HepG2 (cell line): Measurements from ENCODE around the gene ZNF595. TPM values are rescaled to one million over a fixed set of nuclear protein-coding genes. Genes with fewer than 3 reads are reported as not detected.

Experiments
- ATAC-seq: fragments of 200-7000 bp; cut with Tn5 transposase; 3 replicates; pipeline ENCODE4 v1.9.1; 2020; ENCODE audit warnings: mild to moderate bottlenecking, moderate library complexity
- BruUV-seq: library from RNA; stranded (reverse); fragments of 400-500 nt; replicated peaks from 2 replicates; lab custom pipeline; 2021; lab: Mats Ljungman, UMichigan
- CTCF ChIA-PET: fragments of 300-600 bp; formaldehyde crosslinking; extraction: SDS; loops from one replicate; lab custom pipeline; 2021; ENCODE audit warnings: low total read pairs, inconsistent platforms, low intra/inter-chr PET ratio; lab: Yijun Ruan, JAX
- POLR2A ChIA-PET: fragments of 350-600 bp; sonication (Branson Sonifier 250); formaldehyde crosslinking; loops from one replicate; lab custom pipeline; 2020; ENCODE audit warnings: antibody characterized with exemption, inconsistent platforms; lab: Yijun Ruan, JAX
- DNase-seq: peaks from one replicate; pipeline ENCODE4 v3.0.0-alpha.2; 2015; ENCODE audit warnings: low spot score
- FAIRE-seq: peaks from 3 replicates; lab custom pipeline; 2011; peaks lifted over from hg19 to GRCh38; lab: Jason Lieb, UNC
- H2AFZ ChIP-seq: one replicate; pipeline ENCODE4 v1.6.1; 2011; ENCODE audit warnings: low read length, inconsistent platforms
- H3K27ac ChIP-seq: fragments of 300-600 bp; 3 replicates; pipeline ENCODE4 v1.8.0; 2011; ENCODE audit warnings: mixed run types, mild to moderate bottlenecking, mixed read lengths, low read length, inconsistent platforms; ENCODE audit not compliant: insufficient read depth; ENCODE audit errors: extremely low read length
- H3K27me3 ChIP-seq, 2 experiments: fragments of 200-600 bp in 1 of 2; 2 replicates in 1 of 2; 3 replicates in 1 of 2; pipeline versions ENCODE4 v1.6.0 to v1.8.0; 2011; ENCODE audit warnings: low read length in 2 of 2, mild to moderate bottlenecking in 2 of 2, moderate library complexity in 2 of 2, inconsistent platforms in 1 of 2; ENCODE audit not compliant: insufficient read depth in 2 of 2, control insufficient read depth in 1 of 2
- H3K36me3 ChIP-seq, 2 experiments: fragments of 200-600 bp in 1 of 2; replicated peaks in 1 of 2; 2 replicates in 1 of 2; 3 replicates in 1 of 2; pipeline versions ENCODE4 v1.5.1 to v1.8.0; 2011; ENCODE audit warnings: low read length in 2 of 2, inconsistent platforms in 1 of 2; ENCODE audit not compliant: insufficient read depth in 2 of 2, control insufficient read depth in 1 of 2
- H3K4me1 ChIP-seq: 2 replicates; pipeline ENCODE4 v1.5.1; 2012; ENCODE audit warnings: low read length, inconsistent platforms; ENCODE audit not compliant: insufficient read depth
- H3K4me2 ChIP-seq: 2 replicates; pipeline ENCODE4 v1.6.0; 2011; ENCODE audit warnings: low read depth, low read length, inconsistent platforms
- H3K4me3 ChIP-seq, 3 experiments: fragments of 200-600 bp in 1 of 3; sonication (generic), shearing (Covaris generic) in 1 of 3; replicated peaks in 1 of 3; 2 replicates each; pipeline ENCODE4 v1.5.1; 2011 to 2016; ENCODE audit warnings: low read length in 3 of 3, inconsistent platforms in 2 of 3, low read depth in 2 of 3, mild to moderate bottlenecking in 2 of 3, control low read depth in 1 of 3, mixed read lengths in 1 of 3; ENCODE audit not compliant: insufficient read depth in 1 of 3
- H3K79me2 ChIP-seq: one replicate; pipeline ENCODE4 v1.6.1; 2011; ENCODE audit warnings: low read length, inconsistent platforms; ENCODE audit not compliant: insufficient read depth
- H3K9ac ChIP-seq: 2 replicates; pipeline ENCODE4 v1.6.0; 2011; ENCODE audit warnings: mild to moderate bottlenecking, low read depth, low read length, inconsistent platforms; ENCODE audit not compliant: insufficient read depth
- H3K9me3 ChIP-seq: 2 replicates; pipeline ENCODE4 v1.5.1; 2012; ENCODE audit warnings: mild to moderate bottlenecking, low read length
- H4K20me1 ChIP-seq: 2 replicates; pipeline ENCODE4 v1.6.0; 2011; ENCODE audit warnings: inconsistent platforms, mild to moderate bottlenecking, low read length, moderate library complexity; ENCODE audit not compliant: insufficient read depth
- AHDC1 ChIP-seq: sonication (generic); formaldehyde crosslinking; IDR thresholded peaks from 2 replicates; pipeline ENCODE4 v1.5.1; 2020; ENCODE audit warnings: mild to moderate bottlenecking, missing genetic modification reagents, borderline replicate concordance
- HES4 ChIP-seq: sonication (generic); formaldehyde crosslinking; IDR thresholded peaks from 2 replicates; pipeline ENCODE4 v1.9.0; 2021; ENCODE audit warnings: mild to moderate bottlenecking, missing genetic modification reagents, borderline replicate concordance
- ONECUT2 ChIP-seq: sonication (generic); formaldehyde crosslinking; IDR thresholded peaks from 2 replicates; pipeline ENCODE4 v1.4.0; 2020; ENCODE audit warnings: missing genetic modification reagents
- PHF5A ChIP-seq: IDR thresholded peaks from one replicate; pipeline ENCODE4 v1.6.1; 2018; ENCODE audit warnings: low read depth, missing genetic modification reagents; ENCODE audit not compliant: unreplicated experiment
- ZNF619 ChIP-seq: sonication (generic); formaldehyde crosslinking; IDR thresholded peaks from 2 replicates; pipeline ENCODE4 v1.4.0; 2020; ENCODE audit warnings: mild to moderate bottlenecking, missing genetic modification reagents
- ZNF781 ChIP-seq: sonication (generic); formaldehyde crosslinking; IDR thresholded peaks from 2 replicates; pipeline ENCODE4 v1.5.1; 2020; ENCODE audit warnings: borderline replicate concordance, mild to moderate bottlenecking, missing genetic modification reagents; ENCODE audit errors: not compliant biosample characterization
- WGBS: methylation state at CpG from one replicate; pipeline ENCODE4 v1.1.6; 2017; ENCODE audit warnings: low lambda C conversion rate; 5-methylcytosine and 5-hydroxymethylcytosine counted together
- in situ Hi-C: cut with HindIII; loops from 2 replicates; pipeline ENCODE4 v1.10.0; 2017; ENCODE audit warnings: low pct_unique_long_range_greater_than_20kb; ENCODE audit not compliant: extremely low pct_ligation_motif_present
- intact Hi-C: fragments of 100-400 bp; cut with micrococcal nuclease; formaldehyde crosslinking; loops from one replicate; pipeline ENCODE4 v1.10.0; 2022; ENCODE audit not compliant: unreplicated experiment
- polyA plus RNA-seq, 8 experiments: library from polyadenylated mRNA; depleted of rRNA in 3 of 8; stranded (reverse) in 7 of 8; unstranded in 1 of 8; fragments of >200 nt; fragmentation: Illumina TruSeq in 4 of 8; extraction: Trizol in 4 of 8; gene quantifications; 2 replicates each; pipeline versions ENCODE4 v1.2.1 to v1.2.3, GENCODE V29; 2011 to 2016; ENCODE audit warnings: low read depth in 4 of 8, missing spikeins in 1 of 8, mixed read lengths in 1 of 8; ENCODE audit not compliant: insufficient read depth in 1 of 8
- total RNA-seq, 5 experiments: library from RNA; depleted of rRNA; stranded (reverse); fragments of >200 nt; fragmentation: Illumina TruSeq; extraction: Trizol; gene quantifications; 2 replicates each; pipeline ENCODE4 v1.2.3, GENCODE V29; 2016; ENCODE audit warnings: low read depth in 1 of 5
- TF ChIP-seq, protein P1 (sequence below): sonication (generic); formaldehyde crosslinking; IDR thresholded peaks from 2 replicates; pipeline ENCODE4 v1.4.0; 2020; ENCODE audit warnings: low read depth, mild to moderate bottlenecking, missing genetic modification reagents
- TF ChIP-seq, protein P2 (sequence below): sonication (generic); formaldehyde crosslinking; IDR thresholded peaks from 2 replicates; pipeline ENCODE4 v1.8.1; 2023; ENCODE audit warnings: mild to moderate bottlenecking, missing genetic modification reagents
- TF ChIP-seq, protein P3 (sequence below): IDR thresholded peaks from 2 replicates; pipeline ENCODE4 v1.6.1; 2016; ENCODE audit warnings: low read depth, borderline replicate concordance
- TF ChIP-seq, protein P4 (sequence below): fragments of 450-650 bp; IDR thresholded peaks from 2 replicates; pipeline ENCODE4 v1.6.1; 2017

The ZNF595 gene
- total and polyA plus RNA-seq, 2 of the 13 experiments (the other 11 are each of a cell fraction or from before 2014, with no cell fraction given) = 0.09 TPM; not detected in 1

- TF ChIP-seq, protein P1, sequence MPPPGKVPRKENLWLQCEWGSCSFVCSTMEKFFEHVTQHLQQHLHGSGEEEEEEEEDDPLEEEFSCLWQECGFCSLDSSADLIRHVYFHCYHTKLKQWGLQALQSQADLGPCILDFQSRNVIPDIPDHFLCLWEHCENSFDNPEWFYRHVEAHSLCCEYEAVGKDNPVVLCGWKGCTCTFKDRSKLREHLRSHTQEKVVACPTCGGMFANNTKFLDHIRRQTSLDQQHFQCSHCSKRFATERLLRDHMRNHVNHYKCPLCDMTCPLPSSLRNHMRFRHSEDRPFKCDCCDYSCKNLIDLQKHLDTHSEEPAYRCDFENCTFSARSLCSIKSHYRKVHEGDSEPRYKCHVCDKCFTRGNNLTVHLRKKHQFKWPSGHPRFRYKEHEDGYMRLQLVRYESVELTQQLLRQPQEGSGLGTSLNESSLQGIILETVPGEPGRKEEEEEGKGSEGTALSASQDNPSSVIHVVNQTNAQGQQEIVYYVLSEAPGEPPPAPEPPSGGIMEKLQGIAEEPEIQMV = no peak
- TF ChIP-seq, protein P2, sequence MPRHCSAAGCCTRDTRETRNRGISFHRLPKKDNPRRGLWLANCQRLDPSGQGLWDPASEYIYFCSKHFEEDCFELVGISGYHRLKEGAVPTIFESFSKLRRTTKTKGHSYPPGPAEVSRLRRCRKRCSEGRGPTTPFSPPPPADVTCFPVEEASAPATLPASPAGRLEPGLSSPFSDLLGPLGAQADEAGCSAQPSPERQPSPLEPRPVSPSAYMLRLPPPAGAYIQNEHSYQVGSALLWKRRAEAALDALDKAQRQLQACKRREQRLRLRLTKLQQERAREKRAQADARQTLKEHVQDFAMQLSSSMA (CRISPR knock-in tag) = no peak
Observed at GRCh38 chr4:71830-72229, 18.7 kb downstream of the ZNF595 start (continued).

- intact Hi-C loops = no loop called here
- no peak overlapping the region for H2AFZ ChIP-seq
- BruUV-seq = no TSS peak
- ChIA-PET CTCF (no interaction called here), POLR2A (no interaction called here)
- no peaks in the 10 kb centered on the region for H3K4me1 ChIP-seq
- ATAC-seq = no peak
- H3K9me3 ChIP-seq = peaks cover 82% of the 10 kb centered on the region
- H3K4me2 ChIP-seq = no peak overlapping the region
- in situ Hi-C loops = no loop called here
- no peaks in the 10 kb centered on the region for H3K36me3 ChIP-seq
- H4K20me1 ChIP-seq = no peaks in the 10 kb centered on the region
- no peaks in the 10 kb centered on the region for H3K27me3 ChIP-seq
- H3K27ac ChIP-seq = no peak overlapping the region
- WGBS = 30% methylated on average over 3 of the region's 3 CpGs
- H3K79me2 ChIP-seq = no peaks in the 10 kb centered on the region
- TF ChIP-seq ONECUT2 (CRISPR knock-in tag) (no peak), HES4 (CRISPR knock-in tag) (no peak), PHF5A (CRISPR knock-in tag) (no peak), ZNF781 (no peak), ZNF619 (CRISPR knock-in tag) (no peak), AHDC1 (CRISPR knock-in tag) (no peak)
- TF ChIP-seq, protein P3, sequence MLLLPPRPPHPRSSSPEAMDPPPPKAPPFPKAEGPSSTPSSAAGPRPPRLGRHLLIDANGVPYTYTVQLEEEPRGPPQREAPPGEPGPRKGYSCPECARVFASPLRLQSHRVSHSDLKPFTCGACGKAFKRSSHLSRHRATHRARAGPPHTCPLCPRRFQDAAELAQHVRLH (CRISPR knock-in tag) = no peak
- TF ChIP-seq, protein P4, sequence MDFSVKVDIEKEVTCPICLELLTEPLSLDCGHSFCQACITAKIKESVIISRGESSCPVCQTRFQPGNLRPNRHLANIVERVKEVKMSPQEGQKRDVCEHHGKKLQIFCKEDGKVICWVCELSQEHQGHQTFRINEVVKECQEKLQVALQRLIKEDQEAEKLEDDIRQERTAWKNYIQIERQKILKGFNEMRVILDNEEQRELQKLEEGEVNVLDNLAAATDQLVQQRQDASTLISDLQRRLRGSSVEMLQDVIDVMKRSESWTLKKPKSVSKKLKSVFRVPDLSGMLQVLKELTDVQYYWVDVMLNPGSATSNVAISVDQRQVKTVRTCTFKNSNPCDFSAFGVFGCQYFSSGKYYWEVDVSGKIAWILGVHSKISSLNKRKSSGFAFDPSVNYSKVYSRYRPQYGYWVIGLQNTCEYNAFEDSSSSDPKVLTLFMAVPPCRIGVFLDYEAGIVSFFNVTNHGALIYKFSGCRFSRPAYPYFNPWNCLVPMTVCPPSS = no peak
- TF ChIP-seq, all 625 proteins: peak for 0
- DNase-seq (no peak), FAIRE-seq (no peak)
- no peak overlapping the region for H3K9ac ChIP-seq
- no peak overlapping the region for H3K4me3 ChIP-seq
Observed at GRCh38 chr4:85951-86350, 32.8 kb downstream of the ZNF595 start.
